Colonic mucosa (tissue), 4 donors: ENCODE measurements around the gene BIVM. TPM values are rescaled to one million over a fixed set of nuclear protein-coding genes. Genes with fewer than 3 reads are reported as not detected.

ENCODE experiments used
- DNase-seq: peaks from one replicate; pipeline ENCODE4 v3.0.0-alpha.2; 2020
- H3K27ac ChIP-seq: fragments of 200-600 bp; one replicate; pipeline ENCODE4 v1.8.0; 2021
- H3K27me3 ChIP-seq: fragments of 200-600 bp; one replicate; pipeline ENCODE4 v1.8.0; 2021
- H3K36me3 ChIP-seq: fragments of 200-600 bp; one replicate; pipeline ENCODE4 v1.8.0; 2021
- H3K4me1 ChIP-seq: fragments of 200-600 bp; one replicate; pipeline ENCODE4 v1.8.0; 2021; ENCODE audit warnings: mild to moderate bottlenecking
- H3K4me3 ChIP-seq: fragments of 200-600 bp; one replicate; pipeline ENCODE4 v1.8.0; 2021
- H3K9ac ChIP-seq, 2 donors: one replicate each; pipeline ENCODE4 v1.7.0; 2013; ENCODE audit warnings: control low read depth in 2 of 2, low read depth in 2 of 2, low read length in 2 of 2
- H3K9me3 ChIP-seq: fragments of 200-600 bp; one replicate; pipeline ENCODE4 v1.8.0; 2021
- CTCF ChIP-seq: fragments of 200-600 bp; IDR thresholded peaks from one replicate; pipeline ENCODE4 v1.8.0; 2022; ENCODE audit warnings: antibody characterized with exemption, mild to moderate bottlenecking
- intact Hi-C: fragments of 100-400 bp; cut with DNase I; formaldehyde crosslinking; loops from one replicate; pipeline ENCODE4 v1.14.1; 2022
- total RNA-seq, 2 donors: library from RNA; stranded (reverse); fragmentation: NEBNext Ultra II Directional in 1 of 2; extraction: Animal tissue kit (Norgen Biotek cat#: 25700) in 1 of 2; gene quantifications; one replicate each; pipeline ENCODE4 v1.2.1, GENCODE V29; 2021
- donor health status: healthy.
- donor health status: DM: no; HTN: no; CAD: no.
- donor health status: DM: no; HTN: no; CAD: no.

The BIVM gene
- total RNA-seq, 2 donors from 2014 or later = 11.8 to 15.5 TPM

DNA sequence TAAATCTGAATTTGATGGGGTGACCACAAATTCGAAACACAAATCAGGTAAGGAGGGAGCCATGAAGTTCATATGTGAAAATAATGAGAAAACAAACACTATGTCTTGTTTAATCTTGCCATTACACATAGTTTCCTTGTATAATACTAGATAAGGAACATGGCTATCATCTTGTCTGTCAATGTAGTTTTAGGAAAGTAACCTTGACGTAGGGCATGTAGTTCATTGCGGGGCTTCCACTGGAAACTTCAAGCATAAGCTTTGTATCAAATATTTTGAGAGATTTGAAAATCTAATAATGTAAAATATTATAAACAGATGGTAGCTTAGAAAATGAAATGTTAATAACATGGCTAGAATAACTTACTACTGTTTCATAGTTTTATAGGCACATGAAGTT is 8.8 kb downstream of the BIVM start:
- Histone ChIP-seq H3K4me3 (no peak overlapping the region), H3K9me3 (no peaks in the 10 kb centered on the region), H3K4me1 (no peaks in the 10 kb centered on the region), H3K27ac (no peak overlapping the region), H3K36me3 (no peaks in the 10 kb centered on the region), H3K27me3 (no peaks in the 10 kb centered on the region), H3K9ac (no peak overlapping the region)
- TF ChIP-seq CTCF = no peak
- DNase-seq = no peak
- intact Hi-C loops = no loop called here

GRCh38 chr13:102812611-102813287 is 13.8 kb downstream of the BIVM start:
- no peaks in the 10 kb centered on the region for H3K4me1 ChIP-seq
- H3K9ac ChIP-seq = no peak overlapping the region
- TF ChIP-seq CTCF = no peak
- intact Hi-C loops = no loop called here
- H3K9me3 ChIP-seq = no peaks in the 10 kb centered on the region
- no peak overlapping the region for H3K4me3 ChIP-seq
- no peaks in the 10 kb centered on the region for H3K27me3 ChIP-seq
- no peak overlapping the region for H3K27ac ChIP-seq
- H3K36me3 ChIP-seq = no peaks in the 10 kb centered on the region
- no peak for DNase-seq

- no peak for DNase-seq
- Histone ChIP-seq H3K27ac (no peak overlapping the region), H3K9ac (no peak overlapping the region), H3K9me3 (no peaks in the 10 kb centered on the region), H3K36me3 (no peaks in the 10 kb centered on the region), H3K4me3 (no peak overlapping the region), H3K27me3 (no peaks in the 10 kb centered on the region), H3K4me1 (no peaks in the 10 kb centered on the region)
- intact Hi-C loops = no loop called here
- no peak for TF ChIP-seq CTCF
These were observed 15.2 kb downstream of the BIVM start for GRCh38 chr13:102814025-102814607.

- Histone ChIP-seq H3K9ac (no peak overlapping the region), H3K27ac (no peak overlapping the region), H3K4me3 (no peak overlapping the region), H3K27me3 (no peaks in the 10 kb centered on the region), H3K9me3 (no peaks in the 10 kb centered on the region), H3K4me1 (no peaks in the 10 kb centered on the region), H3K36me3 (no peaks in the 10 kb centered on the region)
- intact Hi-C loops = no loop called here
- DNase-seq = no peak
- TF ChIP-seq CTCF = no peak
These were observed 15.9 kb downstream of the BIVM start for GRCh38 chr13:102814793-102815192.

DNA sequence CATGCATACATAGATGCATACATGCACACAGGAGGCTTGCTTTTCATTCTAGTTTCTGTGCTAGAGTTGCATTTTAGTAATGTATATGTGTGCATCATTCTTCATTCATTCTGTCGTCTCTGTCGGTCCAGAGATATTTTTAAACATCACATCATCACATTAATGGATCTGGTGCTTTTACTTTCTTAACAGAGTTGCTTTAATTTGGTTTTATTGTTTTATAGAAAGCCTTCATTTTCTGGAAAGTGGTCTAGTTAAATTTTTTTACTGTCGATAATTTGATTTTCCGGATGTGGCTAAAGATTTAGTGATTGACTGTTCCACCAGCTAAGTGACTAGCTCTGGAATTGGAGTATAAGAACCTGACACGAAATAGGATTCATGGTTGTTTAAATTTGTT is 16.9 kb downstream of the BIVM start:
- Histone ChIP-seq H3K9ac (no peak overlapping the region), H3K9me3 (no peaks in the 10 kb centered on the region), H3K4me1 (no peaks in the 10 kb centered on the region), H3K27me3 (no peaks in the 10 kb centered on the region), H3K4me3 (no peak overlapping the region), H3K27ac (no peak overlapping the region), H3K36me3 (no peaks in the 10 kb centered on the region)
- intact Hi-C loops = no loop called here
- DNase-seq = no peak
- no peak for TF ChIP-seq CTCF
